ENCODE data around the gene TEDC1. TPM values are rescaled to one million over a fixed set of nuclear protein-coding genes. Genes with fewer than 3 reads are reported as not detected.

The TEDC1 gene
- total RNA-seq, 1 donor from 2014 or later = 13.6 TPM

- Mint-ChIP-seq H3K36me3 (peaks cover 10% of the 10 kb centered on the region), H3K27me3 (ENCODE audit: low read depth) (no peaks in the 10 kb centered on the region), H3K27ac (no peak overlapping the region), H3K9me3 (no peaks in the 10 kb centered on the region), H3K4me3 (no peak overlapping the region), H3K4me1 (no peaks in the 10 kb centered on the region)
- DNase-seq (ENCODE audit: low spot score in 2 of 2, unreplicated experiment in 2 of 2) = no peak
- TF ChIP-seq CTCF (IDR thresholded peaks at IDR 0.05; ENCODE audit: unreplicated experiment) = no peak
These were observed 30.4 kb upstream of the TEDC1 start for GRCh38 chr14:105460616-105461015.

GRCh38 chr14:105461903-105462302 is 29.1 kb upstream of the TEDC1 start:
- no peak for DNase-seq (ENCODE audit: low spot score in 2 of 2, unreplicated experiment in 2 of 2)
- no peaks in the 10 kb centered on the region for H3K4me1 Mint-ChIP-seq
- H3K4me3 Mint-ChIP-seq = no peak overlapping the region
- H3K27me3 Mint-ChIP-seq (ENCODE audit: low read depth) = no peaks in the 10 kb centered on the region
- peaks cover 9% of the 10 kb centered on the region for H3K36me3 Mint-ChIP-seq
- no peak for TF ChIP-seq CTCF (IDR thresholded peaks at IDR 0.05; ENCODE audit: unreplicated experiment)
- no peak overlapping the region for H3K27ac Mint-ChIP-seq
- no peaks in the 10 kb centered on the region for H3K9me3 Mint-ChIP-seq

- no peak for DNase-seq (ENCODE audit: low spot score in 2 of 2, unreplicated experiment in 2 of 2)
- peaks cover 9% of the 10 kb centered on the region for H3K36me3 Mint-ChIP-seq
- no peaks in the 10 kb centered on the region for H3K27me3 Mint-ChIP-seq (ENCODE audit: low read depth)
These were observed 26.5 kb upstream of the TEDC1 start for GRCh38 chr14:105464501-105464900.

GRCh38 chr14:105465209-105466031 is 25.6 kb upstream of the TEDC1 start:
- Mint-ChIP-seq H3K36me3 (peaks cover 9% of the 10 kb centered on the region), H3K4me3 (no peak overlapping the region), H3K27me3 (ENCODE audit: low read depth) (no peaks in the 10 kb centered on the region), H3K27ac (no peak overlapping the region), H3K9me3 (no peaks in the 10 kb centered on the region), H3K4me1 (no peaks in the 10 kb centered on the region)
- no peak for DNase-seq (ENCODE audit: low spot score in 2 of 2, unreplicated experiment in 2 of 2)
- TF ChIP-seq CTCF (IDR thresholded peaks at IDR 0.05; ENCODE audit: unreplicated experiment) = no peak

More at GRCh38 chr14:105464501-105464900, 26.5 kb upstream of the TEDC1 start:
- H3K9me3 Mint-ChIP-seq = no peaks in the 10 kb centered on the region
- no peak overlapping the region for H3K27ac Mint-ChIP-seq
- no peak for TF ChIP-seq CTCF (IDR thresholded peaks at IDR 0.05; ENCODE audit: unreplicated experiment)
- H3K4me1 Mint-ChIP-seq = no peaks in the 10 kb centered on the region
- H3K4me3 Mint-ChIP-seq = no peak overlapping the region

- Mint-ChIP-seq H3K4me3 (no peak overlapping the region), H3K27ac (no peak overlapping the region), H3K4me1 (peaks cover 1% of the 10 kb centered on the region), H3K9me3 (no peaks in the 10 kb centered on the region), H3K27me3 (ENCODE audit: low read depth) (no peaks in the 10 kb centered on the region), H3K36me3 (peaks cover 3% of the 10 kb centered on the region)
- no peak for TF ChIP-seq CTCF (IDR thresholded peaks at IDR 0.05; ENCODE audit: unreplicated experiment)
- no peak for DNase-seq (ENCODE audit: low spot score in 2 of 2, unreplicated experiment in 2 of 2)
These were observed 24.4 kb upstream of the TEDC1 start for GRCh38 chr14:105466531-105467248.
